HL-60 (cell line): ENCODE data around the gene DCTN4.

ENCODE experiments used
- CTCF ChIP-seq: IDR thresholded peaks from one replicate; pipeline ENCODE4 v1.5.1; 2011; ENCODE audit warnings: low read length, control low read depth, inconsistent platforms; ENCODE audit not compliant: insufficient read depth
- POLR2AphosphoS5 ChIP-seq: IDR thresholded peaks from 2 replicates; pipeline ENCODE4 v1.6.1; 2012; ENCODE audit warnings: low read depth
- REST ChIP-seq: IDR thresholded peaks from 2 replicates; pipeline ENCODE4 v1.6.1; 2012; ENCODE audit warnings: low read depth; ENCODE audit not compliant: insufficient replicate concordance
- SPI1 ChIP-seq: IDR thresholded peaks from 2 replicates; pipeline ENCODE4 v1.6.1; 2012; ENCODE audit warnings: low read depth, mild to moderate bottlenecking, borderline replicate concordance

GRCh38 chr5:150764530-150764929 lies 5.7 kb upstream of the DCTN4 start:
- TF ChIP-seq CTCF (no peak), POLR2AphosphoS5 (peak; percentile 95), REST (no peak), SPI1 (no peak)
